ENCODE measurements around the gene CCDC7. TPM values are rescaled to one million over a fixed set of nuclear protein-coding genes. Genes with fewer than 3 reads are reported as not detected.

Gene CCDC7
- total RNA-seq, 1 donor from 2014 or later, result 9.5 TPM

DNA sequence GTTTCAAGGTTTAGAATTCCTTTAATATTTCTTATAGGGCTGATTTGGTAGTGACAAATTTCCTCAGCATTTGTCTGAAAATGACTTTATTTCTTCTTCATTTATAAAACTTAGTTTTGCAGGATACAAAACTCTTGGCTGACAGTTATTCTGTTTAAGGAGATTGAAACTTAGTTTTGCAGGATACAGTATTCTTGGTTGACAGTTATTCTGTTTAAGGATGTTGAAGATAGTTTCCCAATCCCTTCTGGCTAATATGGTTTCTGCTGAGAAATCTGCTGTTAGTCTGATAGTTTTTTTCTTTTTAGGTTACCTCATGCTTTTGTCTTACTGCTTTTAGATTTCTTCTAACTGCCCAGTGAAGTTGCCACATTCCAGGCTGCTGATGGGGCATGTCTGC lies 325.3 kb downstream of the CCDC7 start:
- Mint-ChIP-seq H3K4me3 (ENCODE audit: low read depth) (no peak overlapping the region), H3K36me3 (ENCODE audit: insufficient read depth) (peaks cover 4% of the 10 kb centered on the region), H3K27ac (no peak overlapping the region), H3K4me1 (ENCODE audit: low read depth) (no peaks in the 10 kb centered on the region), H3K9me3 (ENCODE audit: low read depth) (peaks cover 25% of the 10 kb centered on the region), H3K27me3 (no peaks in the 10 kb centered on the region)
- TF ChIP-seq CTCF (IDR thresholded peaks at IDR 0.05; ENCODE audit: unreplicated experiment), result no peak
- DNase-seq (ENCODE audit: low spot score, unreplicated experiment), result no peak

DNA sequence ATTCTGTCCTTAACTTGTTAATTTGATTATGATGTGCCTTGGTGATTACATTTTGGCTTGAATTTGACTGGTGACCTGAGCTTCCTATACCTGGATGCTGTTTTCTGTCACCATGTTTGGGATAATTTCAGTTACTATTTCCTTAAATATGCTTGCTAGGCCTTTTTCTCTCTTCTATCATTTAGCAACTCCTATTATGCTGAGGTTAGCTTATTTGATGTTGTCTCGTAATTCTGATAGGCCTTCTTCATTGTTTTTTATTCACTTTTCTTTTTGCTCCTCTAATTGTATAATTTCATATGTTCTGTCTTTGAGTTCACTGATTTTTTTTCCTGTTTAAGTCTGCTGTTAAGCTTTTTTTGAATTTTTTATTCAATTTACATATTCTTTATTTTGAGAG lies 327.2 kb downstream of the CCDC7 start:
- Mint-ChIP-seq H3K27me3 (no peaks in the 10 kb centered on the region), H3K27ac (no peak overlapping the region), H3K36me3 (ENCODE audit: insufficient read depth) (peaks cover 4% of the 10 kb centered on the region), H3K4me3 (ENCODE audit: low read depth) (no peak overlapping the region), H3K9me3 (ENCODE audit: low read depth) (peaks cover 25% of the 10 kb centered on the region), H3K4me1 (ENCODE audit: low read depth) (no peaks in the 10 kb centered on the region)
- DNase-seq (ENCODE audit: low spot score, unreplicated experiment), result no peak
- no peak for TF ChIP-seq CTCF (IDR thresholded peaks at IDR 0.05; ENCODE audit: unreplicated experiment)

DNA sequence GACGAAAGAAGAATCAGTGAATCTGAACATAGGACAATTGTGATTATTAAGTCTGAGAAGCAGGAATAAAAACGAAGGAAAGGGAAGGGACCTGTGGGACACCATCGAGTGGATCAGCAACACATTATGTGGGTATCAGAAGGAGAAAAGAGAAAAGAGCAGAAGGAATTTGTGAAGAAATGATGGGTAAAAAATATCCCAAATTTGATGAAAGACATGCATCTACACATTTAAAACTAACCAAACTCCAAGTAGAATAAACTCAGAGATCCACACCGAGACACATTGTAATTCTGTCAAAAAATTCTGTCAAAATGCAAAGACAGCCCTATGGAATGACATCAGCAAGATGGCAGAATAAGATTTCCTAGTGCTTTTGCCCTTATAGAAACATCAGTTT lies 341.0 kb downstream of the CCDC7 start:
- no peak overlapping the region for H3K4me3 Mint-ChIP-seq (ENCODE audit: low read depth)
- H3K27ac Mint-ChIP-seq, result no peak overlapping the region
- TF ChIP-seq CTCF (IDR thresholded peaks at IDR 0.05; ENCODE audit: unreplicated experiment), result no peak
- no peaks in the 10 kb centered on the region for H3K4me1 Mint-ChIP-seq (ENCODE audit: low read depth)
- no peaks in the 10 kb centered on the region for H3K27me3 Mint-ChIP-seq
- H3K9me3 Mint-ChIP-seq (ENCODE audit: low read depth), result peaks cover 3% of the 10 kb centered on the region
- no peaks in the 10 kb centered on the region for H3K36me3 Mint-ChIP-seq (ENCODE audit: insufficient read depth)
- no peak for DNase-seq (ENCODE audit: low spot score, unreplicated experiment)

- Mint-ChIP-seq H3K9me3 (ENCODE audit: low read depth) (peaks cover 3% of the 10 kb centered on the region), H3K27ac (no peak overlapping the region), H3K36me3 (ENCODE audit: insufficient read depth) (no peaks in the 10 kb centered on the region), H3K4me3 (ENCODE audit: low read depth) (no peak overlapping the region), H3K4me1 (ENCODE audit: low read depth) (no peaks in the 10 kb centered on the region), H3K27me3 (no peaks in the 10 kb centered on the region)
- no peak for TF ChIP-seq CTCF (IDR thresholded peaks at IDR 0.05; ENCODE audit: unreplicated experiment)
- DNase-seq (ENCODE audit: low spot score, unreplicated experiment), result no peak
Observed at GRCh38 chr10:32787690-32788284, 341.8 kb downstream of the CCDC7 start.

DNA sequence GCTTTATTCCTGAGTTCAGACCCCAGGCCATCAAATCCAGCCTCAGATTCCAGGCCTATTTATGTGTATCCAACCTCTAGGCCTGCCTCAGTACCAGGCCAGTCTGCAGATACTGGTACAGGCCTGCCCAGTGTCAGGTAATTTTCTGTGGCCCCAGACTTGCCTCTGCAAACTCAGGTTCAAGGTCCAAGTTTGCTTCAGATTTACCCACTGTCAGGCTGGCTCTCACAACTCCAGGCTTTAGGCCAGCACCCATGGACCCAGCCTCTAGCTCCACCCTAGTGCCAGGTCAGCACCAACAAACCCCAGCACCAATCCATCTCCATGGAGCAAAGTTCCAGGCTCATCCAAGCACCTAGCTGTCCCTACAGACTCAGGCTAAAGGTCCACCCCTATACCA lies 342.4 kb downstream of the CCDC7 start:
- no peak overlapping the region for H3K4me3 Mint-ChIP-seq (ENCODE audit: low read depth)
- no peak for DNase-seq (ENCODE audit: low spot score, unreplicated experiment)
- no peak for TF ChIP-seq CTCF (IDR thresholded peaks at IDR 0.05; ENCODE audit: unreplicated experiment)
- H3K4me1 Mint-ChIP-seq (ENCODE audit: low read depth), result no peaks in the 10 kb centered on the region
- no peaks in the 10 kb centered on the region for H3K27me3 Mint-ChIP-seq
- H3K27ac Mint-ChIP-seq, result no peak overlapping the region
- H3K9me3 Mint-ChIP-seq (ENCODE audit: low read depth), result peaks cover 3% of the 10 kb centered on the region
- H3K36me3 Mint-ChIP-seq (ENCODE audit: insufficient read depth), result no peaks in the 10 kb centered on the region
